NCI-H187 (cell line): ENCODE measurements around the gene ALPL.
"Not testable (repeated sequence)": the region's sequence is repeated elsewhere in the genome, so short reads cannot be mapped to it uniquely, and the experiment has no call there.

Experiments used
- DNase-seq, 2 experiments: peaks; one replicate each; lab custom pipeline; 2025; lab: John Stamatoyannopoulos, UW

Gene ALPL

DNA sequence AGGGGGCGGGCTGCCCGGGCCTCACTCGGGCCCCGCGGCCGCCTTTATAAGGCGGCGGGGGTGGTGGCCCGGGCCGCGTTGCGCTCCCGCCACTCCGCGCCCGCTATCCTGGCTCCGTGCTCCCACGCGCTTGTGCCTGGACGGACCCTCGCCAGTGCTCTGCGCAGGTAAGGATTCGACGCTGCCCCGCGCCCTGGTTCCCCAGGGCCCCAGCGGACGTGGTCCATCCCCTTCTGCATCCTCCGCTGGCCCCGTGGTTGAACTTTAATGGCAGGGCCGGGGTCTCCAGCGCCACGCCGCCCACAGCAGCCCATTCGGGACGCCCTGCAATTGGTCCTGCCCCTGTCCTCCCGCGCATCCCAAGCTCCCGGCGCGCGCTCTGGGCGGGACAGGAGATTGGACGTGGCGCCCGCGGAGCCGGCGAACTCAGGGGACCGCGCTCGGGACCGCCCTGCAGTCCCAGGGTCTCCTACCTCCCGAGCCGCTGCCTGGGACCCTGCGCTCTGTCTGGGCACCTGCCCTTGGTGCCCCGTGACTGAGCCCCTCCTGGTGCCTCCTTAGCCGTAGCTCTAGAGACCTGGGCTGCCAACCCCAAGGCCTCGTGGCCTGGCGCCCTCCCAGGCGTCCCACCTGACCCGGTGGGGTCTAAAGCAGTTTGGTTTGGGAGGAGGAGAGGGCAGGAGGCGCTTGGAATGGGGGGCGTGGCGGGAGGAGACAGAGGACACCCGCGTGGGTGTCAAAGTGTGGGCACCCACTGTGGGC, at the start of gene ALPL:
Gene ALPL, plus strand, starts transcription at position 73 of the 762 bp plus-strand sequence. CDS start 44,659 bp downstream, outside the sequence.
- no peak for DNase-seq

DNA sequence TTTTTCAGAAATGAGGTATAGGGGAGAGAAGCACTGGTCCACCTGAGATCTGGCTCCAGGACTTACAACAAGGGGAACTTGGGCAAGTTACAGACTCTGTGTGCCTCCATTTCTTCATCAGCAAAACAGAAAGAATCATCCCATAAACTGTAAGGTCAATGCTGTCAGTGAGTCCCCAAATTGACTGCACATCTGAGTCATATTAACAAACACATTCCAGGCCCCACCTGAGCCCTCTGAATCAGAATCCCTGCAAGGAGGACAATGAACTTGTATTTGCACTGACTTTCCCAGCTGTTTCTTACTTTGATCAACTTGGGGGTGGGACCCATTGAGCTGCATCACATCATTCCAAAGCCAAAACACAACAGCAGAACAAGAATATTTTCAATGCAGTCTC, 44.1 kb upstream of the ALPL start:
- not testable (repeated sequence) for DNase-seq

- DNase-seq, result not testable (repeated sequence)
Measured at GRCh38 chr1:21467946-21468345, 41.3 kb upstream of the ALPL start.

DNA sequence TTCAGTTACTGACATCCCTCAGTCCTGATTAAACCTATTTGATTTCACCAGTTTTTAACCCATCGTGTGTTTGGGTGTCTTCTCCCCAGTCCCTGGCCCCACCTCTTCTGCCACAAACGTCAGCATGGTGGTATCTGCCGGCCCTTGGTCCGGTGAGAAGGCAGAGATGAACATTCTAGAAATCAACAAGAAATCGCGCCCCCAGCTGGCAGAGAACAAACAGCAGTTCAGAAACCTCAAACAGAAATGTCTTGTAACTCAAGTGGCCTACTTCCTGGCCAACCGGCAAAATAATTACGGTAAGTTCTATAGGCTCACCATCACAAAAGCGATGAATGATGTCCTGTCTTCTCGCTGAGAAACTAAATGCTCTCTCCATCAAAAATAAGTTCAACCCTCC, 40.6 kb upstream of the ALPL start:
- DNase-seq, result no peak

DNA sequence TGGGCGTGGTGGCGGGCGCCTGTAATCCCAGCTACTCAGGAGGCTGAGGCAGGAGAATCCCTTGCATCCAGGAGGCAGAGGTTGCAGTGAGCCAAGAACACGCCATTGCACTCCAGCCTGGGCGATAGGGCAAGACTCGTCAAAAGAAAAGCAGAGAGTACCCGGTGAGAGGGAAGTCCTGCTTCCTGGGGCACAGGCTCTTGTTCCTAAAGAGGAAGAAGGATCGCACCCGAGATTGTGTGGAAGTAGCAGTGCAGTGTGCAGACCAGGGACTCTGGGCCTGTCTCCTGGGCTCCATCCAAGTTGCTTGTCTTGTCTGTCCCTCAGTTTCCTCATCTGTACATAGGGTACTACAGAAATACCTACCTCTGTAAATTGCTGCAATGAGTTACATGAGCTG, 39.6 kb upstream of the ALPL start:
- no peak for DNase-seq

GRCh38 chr1:21472861-21473260, 36.4 kb upstream of the ALPL start:
- peak; percentile 57 to 60 for DNase-seq

DNA sequence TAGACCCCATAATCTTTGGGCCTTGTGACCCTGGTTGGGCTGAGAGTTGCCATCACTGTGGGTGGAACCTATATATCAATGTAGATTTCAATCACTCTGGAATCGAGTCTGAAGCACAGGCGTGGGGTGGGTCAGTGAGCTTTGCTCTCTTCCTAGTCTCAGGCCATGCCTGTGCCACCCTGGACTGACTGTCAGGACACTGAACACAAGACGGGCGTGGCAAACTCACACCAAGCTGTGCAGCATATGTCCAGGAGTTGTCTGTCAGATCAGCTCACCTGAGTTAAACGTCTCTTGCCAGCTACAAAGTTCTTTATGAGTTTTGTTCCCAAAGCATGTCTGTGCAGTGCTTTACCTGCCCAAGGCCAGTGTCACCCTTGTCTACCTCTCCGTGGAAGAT, 30.9 kb upstream of the ALPL start:
- DNase-seq, result no peak

DNA sequence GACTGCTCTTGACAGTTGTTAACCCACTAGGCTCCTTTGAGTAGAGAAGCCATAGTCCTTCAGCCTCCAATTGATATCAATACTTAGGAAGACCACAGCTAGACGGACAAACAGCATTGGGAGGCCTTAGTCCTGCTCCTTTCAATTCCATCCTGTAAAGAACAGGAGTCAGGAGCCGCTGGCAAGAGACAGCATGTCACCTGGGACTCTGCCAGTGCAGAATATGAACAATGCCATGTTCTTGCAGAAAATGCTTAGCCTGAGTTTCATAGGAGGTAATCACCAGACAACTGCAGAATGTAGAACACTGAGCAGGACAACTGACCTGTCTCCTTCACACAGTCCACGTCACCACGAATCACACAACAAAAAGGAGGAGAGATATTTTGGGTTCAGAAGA, 25.3 kb upstream of the ALPL start:
- not testable (repeated sequence) for DNase-seq

GRCh38 chr1:21489146-21489545, 20.1 kb upstream of the ALPL start:
- no peak for DNase-seq

- no peak for DNase-seq
Measured at GRCh38 chr1:21490774-21491487, 18.3 kb upstream of the ALPL start.

DNA sequence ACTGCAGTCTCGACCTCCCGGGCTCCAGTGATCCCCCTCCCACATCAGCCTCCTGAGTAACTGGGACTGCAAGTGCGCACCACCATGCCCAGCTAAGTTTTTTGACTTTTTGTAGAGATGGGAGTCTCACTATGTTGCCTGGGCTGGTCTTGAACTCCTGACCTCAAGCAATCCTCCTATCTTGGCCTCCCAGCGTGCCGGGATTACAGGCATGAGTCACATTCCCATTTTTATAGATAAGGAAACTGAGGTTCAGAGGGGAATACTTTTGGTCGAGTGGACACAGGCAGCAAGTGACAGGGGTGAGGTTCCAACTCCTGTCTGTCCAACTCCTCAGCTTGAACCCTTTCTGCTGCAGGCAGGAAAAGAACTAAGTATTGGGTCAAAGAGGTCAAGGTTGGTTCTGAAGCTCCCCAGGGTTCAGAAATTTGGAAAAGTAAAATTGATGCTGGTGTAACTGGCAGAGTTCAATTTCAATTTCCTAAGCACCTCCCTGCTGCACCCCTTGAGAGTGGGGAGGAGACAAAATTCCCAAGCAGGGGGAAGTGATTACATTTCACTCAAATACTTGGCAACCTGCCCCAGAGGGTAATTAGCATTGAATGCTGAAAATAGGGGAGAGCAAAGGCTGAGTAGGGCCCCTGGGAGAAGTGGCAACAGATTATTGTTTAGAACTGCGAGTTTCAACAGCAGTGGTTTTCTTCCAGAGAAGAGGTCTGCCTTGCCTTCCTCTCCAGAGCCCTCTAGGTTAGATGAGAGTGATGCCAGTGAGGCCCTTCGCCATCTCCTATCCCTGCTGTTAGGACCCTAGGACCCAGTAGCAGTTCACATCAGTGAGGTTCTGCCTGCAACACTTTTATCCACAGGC, 17.5 kb upstream of the ALPL start:
- peak; percentile 50 to 67 for DNase-seq

GRCh38 chr1:21492356-21492625, 16.9 kb upstream of the ALPL start:
- no peak for DNase-seq

DNA sequence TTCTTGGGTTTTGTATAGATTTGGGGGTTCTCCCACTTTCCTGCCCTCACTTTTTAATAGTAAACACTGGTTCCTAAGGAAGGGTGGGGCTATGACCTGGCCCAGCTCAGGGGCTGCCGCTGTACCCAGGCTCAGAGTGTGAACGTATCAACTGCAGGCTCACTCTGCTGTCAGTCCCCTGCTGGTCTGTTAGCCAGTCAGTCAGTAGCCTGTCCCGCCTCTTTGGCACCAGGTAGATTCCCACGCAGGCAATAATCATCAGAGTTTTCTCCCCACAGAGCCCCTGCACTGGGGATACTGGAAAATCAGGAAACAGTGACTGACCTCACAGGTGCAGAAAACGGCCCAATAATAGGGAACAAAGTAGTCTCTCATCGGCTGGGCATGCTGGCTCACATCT, 15.0 kb upstream of the ALPL start:
- no peak for DNase-seq

- no peak for DNase-seq
Measured at GRCh38 chr1:21495225-21495820, 13.9 kb upstream of the ALPL start.

DNA sequence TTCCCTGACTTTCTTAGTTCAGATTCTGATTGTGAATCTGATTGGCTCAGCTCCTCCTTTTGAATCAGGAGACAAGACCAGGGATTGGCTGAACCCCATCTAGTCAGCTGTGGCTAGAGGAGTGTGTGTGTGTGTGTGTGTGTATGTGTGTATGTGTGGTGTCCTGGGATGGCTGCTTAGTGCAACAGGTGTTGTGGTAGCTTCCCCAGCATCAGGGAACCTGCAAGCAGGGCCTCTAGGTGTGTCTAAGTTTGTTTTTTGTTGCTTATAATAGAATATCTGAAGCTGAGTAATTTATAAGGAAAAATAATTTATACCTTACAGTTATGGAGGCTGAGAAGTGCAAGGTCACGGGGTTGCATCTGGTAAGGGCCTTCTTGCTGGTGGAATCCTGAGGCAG, 13.2 kb upstream of the ALPL start:
- DNase-seq, result no peak

- DNase-seq, result no peak
Measured at GRCh38 chr1:21496886-21497285, 12.3 kb upstream of the ALPL start.

DNA sequence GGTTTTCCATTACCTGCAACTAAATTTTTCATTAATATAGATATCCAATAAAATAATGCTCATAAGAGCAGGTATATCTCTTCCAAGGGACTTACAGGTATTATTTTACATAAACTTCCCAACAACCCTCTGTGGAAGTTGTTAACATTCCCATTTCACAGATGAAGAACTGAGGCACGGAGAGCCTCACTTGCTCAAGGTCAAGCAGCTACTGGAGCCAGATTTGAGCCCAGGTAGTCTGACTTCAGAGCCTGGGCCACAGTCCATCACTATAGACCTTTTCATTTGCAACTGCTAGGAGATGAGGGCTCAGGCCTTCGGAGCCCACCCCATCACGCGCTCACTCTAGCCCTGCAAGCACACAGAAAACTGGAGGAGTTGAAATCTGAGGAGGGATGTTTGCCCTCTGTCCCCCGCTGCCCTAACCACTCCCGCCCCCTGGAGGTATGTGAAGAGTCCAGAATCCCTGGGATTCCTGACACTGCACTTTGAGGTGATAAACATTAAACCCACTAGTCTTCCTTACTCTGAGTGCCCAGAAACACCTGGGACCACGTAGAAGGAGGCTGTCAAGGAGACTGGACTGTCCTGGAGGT, 11.7 kb upstream of the ALPL start:
- no peak for DNase-seq

DNA sequence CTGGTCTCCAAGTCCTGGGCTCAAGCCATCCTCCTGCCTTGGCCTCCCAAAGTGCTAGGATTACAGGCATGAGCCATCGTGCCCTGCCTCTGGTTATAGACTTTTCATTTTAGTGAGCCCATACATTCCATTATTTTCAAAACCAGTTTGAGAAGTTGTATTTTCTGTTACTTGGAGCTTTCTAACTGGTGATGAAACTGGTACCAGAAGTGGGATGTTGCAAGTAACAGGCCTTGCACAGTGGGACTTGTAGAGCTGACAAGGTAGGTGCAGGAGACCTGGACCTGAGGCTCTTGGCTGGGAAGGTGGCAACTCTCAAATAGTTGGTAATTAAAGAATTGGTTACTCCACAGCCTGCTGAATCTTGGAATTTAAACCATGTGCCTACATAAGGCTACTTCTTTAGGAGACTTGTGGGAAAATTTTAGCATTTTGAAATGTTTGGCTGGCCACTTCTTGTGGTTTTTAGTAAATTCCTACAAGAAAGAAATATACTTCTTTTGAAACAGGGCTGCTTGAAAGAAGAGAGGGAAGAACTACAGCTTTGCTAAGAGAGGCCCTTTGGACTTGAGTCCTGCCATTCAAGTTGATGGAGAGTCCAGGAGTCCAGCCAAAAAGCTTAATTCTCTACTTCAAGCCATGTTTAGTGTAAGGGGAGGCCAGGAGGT, 9.8 kb upstream of the ALPL start:
- DNase-seq, result no peak

DNA sequence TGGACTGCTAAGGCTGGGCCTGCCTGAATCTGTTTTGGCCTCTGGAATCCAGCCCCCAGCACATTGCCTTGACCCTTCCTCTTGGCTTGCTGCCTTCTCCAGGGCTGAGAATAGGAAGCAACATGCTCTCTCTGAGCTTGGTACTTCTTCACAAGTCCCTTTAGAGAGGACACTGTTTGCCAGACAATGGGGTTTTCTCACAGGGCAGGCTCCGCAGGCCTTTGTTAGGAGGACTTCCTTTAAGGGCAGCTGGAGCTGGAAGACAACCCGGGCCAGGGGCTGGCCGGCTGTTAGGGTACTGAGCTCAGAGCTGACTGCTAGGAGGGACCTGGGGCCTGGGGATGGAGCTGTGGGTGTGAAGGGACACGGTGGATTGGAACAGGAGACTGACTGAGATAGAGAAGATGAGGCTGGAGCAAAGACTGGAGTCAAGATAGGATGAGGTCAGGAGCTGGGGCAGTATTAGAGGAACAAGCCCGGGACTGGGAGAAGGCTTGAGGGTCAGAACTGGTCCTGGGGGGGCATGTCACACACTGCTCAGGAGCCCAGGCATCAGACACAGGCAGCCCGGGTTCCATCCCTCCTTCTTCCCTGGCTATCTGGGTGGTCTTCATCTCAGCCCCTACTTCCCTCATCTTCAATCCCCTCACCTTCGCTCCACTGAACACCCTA, 5.4 kb upstream of the ALPL start:
- DNase-seq, result no peak

GRCh38 chr1:21506804-21507203, 2.4 kb upstream of the ALPL start:
- DNase-seq, result no peak
